Measurements from ENCODE around the gene WDR86. TPM values are rescaled to one million over a fixed set of nuclear protein-coding genes. Genes with fewer than 3 reads are reported as not detected.

Gene WDR86
- polyA plus RNA-seq, 1 donor from 2014 or later, result 46.2 TPM

DNA sequence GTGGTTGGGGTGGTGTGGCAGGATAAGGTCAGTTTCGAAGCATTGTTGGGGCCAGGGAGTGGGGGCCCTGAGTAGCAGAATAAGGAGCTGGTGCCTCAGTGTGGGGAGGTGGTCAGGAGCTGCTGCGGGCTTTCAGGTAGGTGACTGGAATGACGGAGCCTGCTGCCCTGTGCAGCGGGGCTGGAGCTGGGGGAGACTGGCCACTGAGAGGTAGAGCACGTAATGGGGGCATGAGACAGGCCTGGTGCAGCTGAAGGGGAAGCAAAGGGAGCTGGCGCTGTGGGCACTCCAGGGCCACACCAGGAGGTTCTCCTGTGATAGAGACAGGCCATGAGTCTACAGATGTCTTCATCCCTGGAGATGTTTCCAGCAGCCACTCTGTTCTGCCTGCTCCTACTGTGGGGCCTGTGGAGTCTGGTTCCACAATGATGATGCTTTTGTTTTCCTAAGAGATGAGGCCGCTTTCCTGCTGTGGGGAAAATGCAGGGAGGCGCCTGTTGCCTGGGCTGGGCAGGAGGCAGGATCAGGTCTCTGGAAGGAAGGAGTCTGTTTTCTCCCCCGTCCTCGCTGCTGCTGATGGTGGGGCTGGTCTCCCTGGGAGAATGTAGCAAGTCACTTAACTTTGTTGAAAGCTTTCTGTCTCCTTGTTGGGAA lies 37.1 kb downstream of the WDR86 start:
- Histone ChIP-seq H3K9me2 (ENCODE audit: insufficient read depth, low read length) (no peaks in the 10 kb centered on the region), H3K36me3 (ENCODE audit: insufficient read depth, low read length) (no peaks in the 10 kb centered on the region), H3K27ac (ENCODE audit: low read length) (no peak overlapping the region), H3K27me3 (ENCODE audit: insufficient read depth, low read depth, low read length) (no peaks in the 10 kb centered on the region), H2AFZ (ENCODE audit: low read depth, low read length) (no peak overlapping the region), H3K79me2 (replicated peaks; ENCODE audit: insufficient read depth, low read length) (no peaks in the 10 kb centered on the region), H3F3A (ENCODE audit: insufficient read depth, low read length, poor library complexity, severe bottlenecking) (no peaks in the 10 kb centered on the region), H3K4me3 (ENCODE audit: low read length) (no peak overlapping the region), H3K9me3 (ENCODE audit: low read length) (no peaks in the 10 kb centered on the region), H3K9ac (ENCODE audit: low read length) (no peak overlapping the region), H3K4me2 (ENCODE audit: low read length) (no peak overlapping the region), H4K20me1 (ENCODE audit: insufficient read depth) (no peaks in the 10 kb centered on the region)
- TF ChIP-seq TAF1 (IDR thresholded peaks at IDR 0.05; ENCODE audit: low read depth) (no peak), RAD21 (conservative IDR thresholded peaks at IDR 0.05) (no peak), POLR2AphosphoS5 (IDR thresholded peaks at IDR 0.05) (no peak), MXI1 (conservative IDR thresholded peaks at IDR 0.05; ENCODE audit: poor library complexity, severe bottlenecking) (no peak), EZH2 (IDR thresholded peaks at IDR 0.05; ENCODE audit: borderline replicate concordance, insufficient read depth, low read length, poor library complexity, severe bottlenecking) (no peak), SMC3 (conservative IDR thresholded peaks at IDR 0.05; ENCODE audit: poor library complexity) (no peak), CTCF (IDR thresholded peaks at IDR 0.05; ENCODE audit: poor library complexity, severe bottlenecking) (no peak), EP300 (conservative IDR thresholded peaks at IDR 0.05; ENCODE audit: poor library complexity, severe bottlenecking) (no peak)
- TF ChIP-seq, protein P1, sequence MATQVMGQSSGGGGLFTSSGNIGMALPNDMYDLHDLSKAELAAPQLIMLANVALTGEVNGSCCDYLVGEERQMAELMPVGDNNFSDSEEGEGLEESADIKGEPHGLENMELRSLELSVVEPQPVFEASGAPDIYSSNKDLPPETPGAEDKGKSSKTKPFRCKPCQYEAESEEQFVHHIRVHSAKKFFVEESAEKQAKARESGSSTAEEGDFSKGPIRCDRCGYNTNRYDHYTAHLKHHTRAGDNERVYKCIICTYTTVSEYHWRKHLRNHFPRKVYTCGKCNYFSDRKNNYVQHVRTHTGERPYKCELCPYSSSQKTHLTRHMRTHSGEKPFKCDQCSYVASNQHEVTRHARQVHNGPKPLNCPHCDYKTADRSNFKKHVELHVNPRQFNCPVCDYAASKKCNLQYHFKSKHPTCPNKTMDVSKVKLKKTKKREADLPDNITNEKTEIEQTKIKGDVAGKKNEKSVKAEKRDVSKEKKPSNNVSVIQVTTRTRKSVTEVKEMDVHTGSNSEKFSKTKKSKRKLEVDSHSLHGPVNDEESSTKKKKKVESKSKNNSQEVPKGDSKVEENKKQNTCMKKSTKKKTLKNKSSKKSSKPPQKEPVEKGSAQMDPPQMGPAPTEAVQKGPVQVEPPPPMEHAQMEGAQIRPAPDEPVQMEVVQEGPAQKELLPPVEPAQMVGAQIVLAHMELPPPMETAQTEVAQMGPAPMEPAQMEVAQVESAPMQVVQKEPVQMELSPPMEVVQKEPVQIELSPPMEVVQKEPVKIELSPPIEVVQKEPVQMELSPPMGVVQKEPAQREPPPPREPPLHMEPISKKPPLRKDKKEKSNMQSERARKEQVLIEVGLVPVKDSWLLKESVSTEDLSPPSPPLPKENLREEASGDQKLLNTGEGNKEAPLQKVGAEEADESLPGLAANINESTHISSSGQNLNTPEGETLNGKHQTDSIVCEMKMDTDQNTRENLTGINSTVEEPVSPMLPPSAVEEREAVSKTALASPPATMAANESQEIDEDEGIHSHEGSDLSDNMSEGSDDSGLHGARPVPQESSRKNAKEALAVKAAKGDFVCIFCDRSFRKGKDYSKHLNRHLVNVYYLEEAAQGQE (IDR thresholded peaks at IDR 0.05; ENCODE audit: borderline replicate concordance), result no peak

DNA sequence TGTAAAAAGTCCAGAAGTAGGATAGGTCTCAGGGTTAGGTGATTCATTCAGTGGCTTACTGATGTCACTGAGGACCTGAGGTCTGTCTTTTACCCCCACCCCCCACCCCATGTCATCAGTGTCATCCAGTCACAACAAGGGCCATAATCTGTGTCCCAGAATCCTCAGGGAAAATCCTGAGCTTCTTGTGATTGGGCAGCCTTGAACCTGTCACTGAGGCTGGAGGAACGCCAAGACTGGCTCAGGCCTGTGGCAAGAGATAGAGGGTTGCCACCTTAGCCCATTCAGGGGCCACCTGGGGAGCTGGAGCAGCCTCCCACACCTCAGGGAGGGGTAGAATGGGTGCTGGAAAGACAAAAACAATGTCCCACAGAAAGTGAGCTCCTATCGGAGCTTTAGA lies 38.6 kb downstream of the WDR86 start:
- TF ChIP-seq POLR2AphosphoS5 (IDR thresholded peaks at IDR 0.05), result no peak
- no peak for TF ChIP-seq SMC3 (conservative IDR thresholded peaks at IDR 0.05; ENCODE audit: poor library complexity)
- no peak for TF ChIP-seq CTCF (IDR thresholded peaks at IDR 0.05; ENCODE audit: poor library complexity, severe bottlenecking)
- no peak for TF ChIP-seq EP300 (conservative IDR thresholded peaks at IDR 0.05; ENCODE audit: poor library complexity, severe bottlenecking)
- no peak for TF ChIP-seq RAD21 (conservative IDR thresholded peaks at IDR 0.05)
- TF ChIP-seq, protein P1 (IDR thresholded peaks at IDR 0.05; ENCODE audit: borderline replicate concordance), result no peak
- TF ChIP-seq TAF1 (IDR thresholded peaks at IDR 0.05; ENCODE audit: low read depth), result no peak
- TF ChIP-seq EZH2 (IDR thresholded peaks at IDR 0.05; ENCODE audit: borderline replicate concordance, insufficient read depth, low read length, poor library complexity, severe bottlenecking), result no peak
- no peak for TF ChIP-seq MXI1 (conservative IDR thresholded peaks at IDR 0.05; ENCODE audit: poor library complexity, severe bottlenecking)
- no peak overlapping the region for H3K9ac ChIP-seq (ENCODE audit: low read length)
- H3K4me2 ChIP-seq (ENCODE audit: low read length), result no peak overlapping the region
- no peaks in the 10 kb centered on the region for H3K27me3 ChIP-seq (ENCODE audit: insufficient read depth, low read depth, low read length)
- H3F3A ChIP-seq (ENCODE audit: insufficient read depth, low read length, poor library complexity, severe bottlenecking), result no peaks in the 10 kb centered on the region
- H3K27ac ChIP-seq (ENCODE audit: low read length), result no peak overlapping the region
- no peak overlapping the region for H2AFZ ChIP-seq (ENCODE audit: low read depth, low read length)
- no peak overlapping the region for H3K4me3 ChIP-seq (ENCODE audit: low read length)
- no peaks in the 10 kb centered on the region for H3K9me2 ChIP-seq (ENCODE audit: insufficient read depth, low read length)
- no peaks in the 10 kb centered on the region for H4K20me1 ChIP-seq (ENCODE audit: insufficient read depth)
- no peaks in the 10 kb centered on the region for H3K9me3 ChIP-seq (ENCODE audit: low read length)
- H3K79me2 ChIP-seq (replicated peaks; ENCODE audit: insufficient read depth, low read length), result no peaks in the 10 kb centered on the region
- H3K36me3 ChIP-seq (ENCODE audit: insufficient read depth, low read length), result no peaks in the 10 kb centered on the region

All from neural cell (in vitro differentiated cells).